Astrocyte of the spinal cord (primary cell): ENCODE results near the gene PCDHB5.
"Not testable (repeated sequence)": the region's sequence is repeated elsewhere in the genome, so short reads cannot be mapped to it uniquely, and the experiment has no call there.

Experiments
- DNase-seq: peaks from one replicate; pipeline ENCODE4 v3.0.0; 2011; ENCODE audit warnings: low read depth, low spot score
- H3K4me3 ChIP-seq: 2 replicates; pipeline ENCODE4 v1.5.1; 2011; ENCODE audit warnings: low read depth, mild to moderate bottlenecking, low read length, moderate library complexity
- CTCF ChIP-seq: IDR thresholded peaks from 2 replicates; pipeline ENCODE4 v1.5.1; 2012; ENCODE audit warnings: low read depth, mild to moderate bottlenecking, low read length, inconsistent platforms
- in situ Hi-C: cut with HindIII; loops from 2 replicates; pipeline ENCODE4 v1.10.0; 2017; ENCODE audit warnings: low sequenced_read_pairs

The PCDHB5 gene

DNA sequence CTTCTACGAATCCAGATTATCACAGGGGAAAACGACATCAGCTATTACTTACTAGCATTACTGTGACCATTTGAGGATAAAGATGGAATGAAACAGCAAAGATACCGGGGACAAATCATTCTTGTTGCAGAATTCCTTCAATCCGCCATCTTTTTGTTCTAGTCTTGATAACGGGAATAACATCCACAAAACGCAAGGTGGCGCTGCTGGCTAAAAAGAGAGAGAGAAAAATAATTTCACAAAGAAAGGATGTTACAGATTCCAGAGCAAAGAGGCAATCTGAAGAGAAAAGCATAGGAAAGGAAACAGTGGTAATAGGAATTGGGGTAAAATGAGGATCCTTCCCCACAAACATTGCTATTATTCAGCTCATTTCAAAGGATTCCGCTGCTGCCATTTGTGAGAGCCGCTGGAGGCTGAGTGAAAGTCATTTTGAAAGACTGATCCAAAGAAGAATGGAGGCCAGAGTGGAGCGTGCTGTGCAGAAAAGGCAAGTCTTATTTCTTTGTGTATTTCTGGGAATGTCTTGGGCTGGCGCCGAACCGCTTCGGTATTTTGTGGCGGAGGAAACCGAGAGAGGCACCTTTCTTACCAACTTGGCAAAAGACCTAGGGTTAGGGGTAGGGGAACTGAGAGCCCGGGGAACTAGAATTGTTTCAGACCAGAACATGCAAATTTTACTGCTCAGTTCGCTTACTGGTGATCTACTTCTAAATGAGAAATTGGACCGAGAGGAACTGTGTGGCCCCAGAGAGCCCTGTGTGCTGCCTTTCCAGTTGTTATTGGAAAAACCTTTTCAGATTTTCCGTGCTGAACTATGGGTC lies 37.6 kb downstream of the PCDHB5 start, which contains the start of gene PCDHB7:
Gene PCDHB7 (plus strand): TSS at position 264 of the 824 bp plus-strand sequence. CDS start 192 bp downstream, at position 456.
- peak; percentile 41 for TF ChIP-seq CTCF
- DNase-seq, result peak; percentile 7
- in situ Hi-C loops, result no loop called here
- no peak within 1 kb of the TSS for H3K4me3 ChIP-seq

- DNase-seq, in situ Hi-C loops, H3K4me3 ChIP-seq: not testable (repeated sequence)
Measured at GRCh38 chr5:141174291-141175104, 39.5 kb downstream of the PCDHB5 start.

GRCh38 chr5:141175933-141176332 lies 40.9 kb downstream of the PCDHB5 start:
- in situ Hi-C loops, result no loop called here
- no peak overlapping the region for H3K4me3 ChIP-seq
- DNase-seq, result no peak
- no peak for TF ChIP-seq CTCF

- H3K4me3 ChIP-seq, DNase-seq, in situ Hi-C loops: not testable (repeated sequence)
Measured at GRCh38 chr5:141177577-141178191, 42.7 kb downstream of the PCDHB5 start, which contains the start of gene PCDHB8. TSS of gene PCDHB8 (plus strand) at chr5:141177790. CDS start at chr5:141178035, 245 bp downstream.

GRCh38 chr5:141179371-141179770 lies 44.4 kb downstream of the PCDHB5 start:
- in situ Hi-C loops, DNase-seq, H3K4me3 ChIP-seq: not testable (repeated sequence)

DNA sequence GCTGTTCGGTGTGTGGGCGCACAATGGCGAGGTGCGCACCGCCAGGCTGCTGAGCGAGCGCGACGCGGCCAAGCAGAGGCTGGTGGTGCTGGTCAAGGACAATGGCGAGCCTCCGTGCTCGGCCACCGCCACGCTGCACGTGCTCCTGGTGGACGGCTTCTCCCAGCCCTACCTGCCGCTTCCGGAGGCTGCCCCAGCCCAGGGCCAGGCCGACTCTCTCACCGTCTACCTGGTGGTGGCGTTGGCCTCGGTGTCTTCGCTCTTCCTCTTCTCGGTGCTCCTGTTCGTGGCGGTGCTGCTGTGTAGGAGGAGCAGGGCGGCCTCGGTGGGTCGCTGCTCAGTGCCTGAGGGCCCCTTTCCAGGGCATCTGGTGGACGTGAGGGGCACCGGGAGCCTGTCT lies 44.9 kb downstream of the PCDHB5 start:
- in situ Hi-C loops, H3K4me3 ChIP-seq, DNase-seq: not testable (repeated sequence)

GRCh38 chr5:141180313-141180712 lies 45.3 kb downstream of the PCDHB5 start:
- H3K4me3 ChIP-seq, result no peak overlapping the region
- no peak for TF ChIP-seq CTCF
- in situ Hi-C loops, result no loop called here
- no peak for DNase-seq

DNA sequence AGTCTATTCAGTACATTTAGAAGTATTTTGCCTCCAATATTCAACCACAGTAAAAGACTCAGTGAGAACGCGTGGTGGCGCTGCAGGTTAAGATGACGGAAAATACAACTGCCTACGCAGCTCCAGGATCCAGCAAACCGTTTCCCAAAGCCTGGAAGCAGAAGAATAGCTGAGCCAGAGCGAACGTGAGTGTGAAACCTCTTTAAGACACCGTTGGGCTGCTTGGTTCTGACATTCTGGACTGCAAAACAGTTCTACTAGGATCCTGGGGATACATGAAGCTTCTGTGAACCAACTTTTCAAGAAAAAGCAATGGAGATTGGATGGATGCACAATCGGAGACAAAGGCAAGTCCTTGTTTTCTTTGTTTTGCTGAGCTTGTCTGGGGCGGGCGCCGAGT lies 47.2 kb downstream of the PCDHB5 start, which contains the start of gene PCDHB16:
Gene PCDHB16 (plus strand): TSS at position 140 of the 400 bp plus-strand sequence. CDS start 173 bp downstream, at position 313.
- no peak within 1 kb of the TSS for H3K4me3 ChIP-seq
- TF ChIP-seq CTCF, result no peak
- in situ Hi-C loops, result no loop called here
- no peak for DNase-seq

- DNase-seq, H3K4me3 ChIP-seq, in situ Hi-C loops: not testable (repeated sequence)
Measured at GRCh38 chr5:141184117-141184855, 49.3 kb downstream of the PCDHB5 start.
